ENCODE measurements around the gene CCR6.
"Not testable (repeated sequence)": the region's sequence is repeated elsewhere in the genome, so short reads cannot be mapped to it uniquely, and the experiment has no call there.

GRCh38 chr6:167185101-167185500, 62.2 kb downstream of the CCR6 start:
- not testable (repeated sequence) for TF ChIP-seq CTCF, POLR2A (IDR thresholded peaks at IDR 0.05)
